SK-N-SH (cell line): ENCODE measurements around the gene DOCK3. TPM values are rescaled to one million over a fixed set of nuclear protein-coding genes. Genes with fewer than 3 reads are reported as not detected.

ENCODE experiments used
- CTCF ChIA-PET: fragments of 300-600, 350-600 bp; formaldehyde crosslinking; extraction: SDS; loops from one replicate; lab custom pipeline; 2021; lab: Yijun Ruan, JAX
- POLR2A ChIA-PET: fragments of 350-600 bp; sonication (Branson Sonifier 250); formaldehyde crosslinking; extraction: SDS; loops from one replicate; lab custom pipeline; 2020; ENCODE audit warnings: antibody characterized with exemption, inconsistent platforms; lab: Yijun Ruan, JAX
- DNase-seq: peaks from one replicate; pipeline ENCODE4 v3.0.0; 2012
- H2AFZ ChIP-seq: fragments of 200-600 bp; sonication (generic); 2 replicates; pipeline ENCODE4 v1.8.1; 2016; ENCODE audit warnings: antibody characterized with exemption, mild to moderate bottlenecking, low read depth
- H3F3A ChIP-seq: fragments of 200-600 bp; sonication (generic); replicated peaks from 2 replicates; pipeline ENCODE3; 2016; ENCODE audit warnings: antibody characterized with exemption, mild to moderate bottlenecking; ENCODE audit not compliant: insufficient read depth
- H3K27ac ChIP-seq, 2 experiments: fragments of 200-500 bp in 1 of 2; fragments of 200-600 bp in 1 of 2; sonication (Bioruptor generic) in 1 of 2; sonication (generic), shearing (Covaris generic) in 1 of 2; 2 replicates each; pipeline versions ENCODE4 v1.5.1 to v1.6.1; 2014 to 2016; ENCODE audit warnings: low read depth in 2 of 2, inconsistent platforms in 1 of 2, low read length in 1 of 2, mild to moderate bottlenecking in 1 of 2, mixed read lengths in 1 of 2
- H3K27me3 ChIP-seq: fragments of 200-600 bp; sonication (generic), shearing (Covaris generic); 2 replicates; pipeline ENCODE4 v1.6.1; 2016; ENCODE audit warnings: mixed run types; ENCODE audit not compliant: insufficient read depth
- H3K36me3 ChIP-seq, 2 experiments: fragments of 200-500 bp in 1 of 2; fragments of 200-600 bp in 1 of 2; sonication (Bioruptor generic) in 1 of 2; sonication (generic) in 1 of 2; replicated peaks in 1 of 2; 2 replicates each; pipeline versions ENCODE3 to v1.5.1; 2014 to 2016; ENCODE audit warnings: low read length in 1 of 2, mild to moderate bottlenecking in 1 of 2; ENCODE audit not compliant: insufficient read depth in 2 of 2, control insufficient read depth in 1 of 2
- H3K4me1 ChIP-seq, 2 experiments: fragments of 200-500 bp in 1 of 2; fragments of 200-600 bp in 1 of 2; sonication (Bioruptor generic) in 1 of 2; sonication (generic), shearing (Covaris generic) in 1 of 2; 2 replicates each; pipeline versions ENCODE4 v1.5.1 to v1.6.1; 2014 to 2016; ENCODE audit warnings: low read depth in 1 of 2, low read length in 1 of 2, mixed run types in 1 of 2; ENCODE audit not compliant: insufficient read depth in 2 of 2, control insufficient read depth in 1 of 2
- H3K4me2 ChIP-seq: fragments of 200-600 bp; sonication (generic), shearing (Covaris generic); 2 replicates; pipeline ENCODE4 v1.6.1; 2017; ENCODE audit warnings: mixed run types
- H3K4me3 ChIP-seq, 2 experiments: fragments of 200-500 bp in 1 of 2; fragments of 200-600 bp in 1 of 2; sonication (Bioruptor generic) in 1 of 2; sonication (generic), shearing (Covaris generic) in 1 of 2; 2 replicates each; pipeline versions ENCODE4 v1.5.1 to v1.8.1; 2014 to 2016; ENCODE audit warnings: low read depth in 2 of 2, inconsistent platforms in 1 of 2, low read length in 1 of 2, mild to moderate bottlenecking in 1 of 2, mixed read lengths in 1 of 2, moderate library complexity in 1 of 2
- H3K79me2 ChIP-seq: fragments of 200-600 bp; sonication (generic); 2 replicates; pipeline ENCODE4 v1.8.1; 2017; ENCODE audit warnings: mild to moderate bottlenecking; ENCODE audit not compliant: insufficient read depth
- H3K9ac ChIP-seq: fragments of 200-600 bp; sonication (generic); 2 replicates; pipeline ENCODE4 v1.6.1; 2017; ENCODE audit warnings: mixed run types
- H3K9me2 ChIP-seq: fragments of 200-600 bp; sonication (generic); 2 replicates; pipeline ENCODE4 v1.6.1; 2017; ENCODE audit warnings: mixed run types
- H3K9me3 ChIP-seq: fragments of 200-600 bp; sonication (generic); 2 replicates; pipeline ENCODE4 v1.6.1; 2017; ENCODE audit warnings: mixed run types, mild to moderate bottlenecking, moderate library complexity
- H4K20me1 ChIP-seq: fragments of 200-600 bp; sonication (generic); 2 replicates; pipeline ENCODE4 v1.6.1; 2017; ENCODE audit warnings: mild to moderate bottlenecking, mixed run types; ENCODE audit not compliant: insufficient read depth
- CTCF ChIP-seq: fragments of 200-600 bp; sonication (generic); IDR thresholded peaks from 2 replicates; pipeline ENCODE4 v1.6.1; 2017; ENCODE audit warnings: antibody characterized with exemption, mild to moderate bottlenecking, moderate library complexity
- ELF1 ChIP-seq: IDR thresholded peaks from 2 replicates; pipeline ENCODE4 v1.4.0; 2012
- EP300 ChIP-seq, 2 experiments: IDR thresholded peaks; 2 replicates each; pipeline versions ENCODE4 v1.4.0 to v1.6.1; 2012; ENCODE audit warnings: borderline replicate concordance in 1 of 2, low read depth in 1 of 2, low read length in 1 of 2
- FOXM1 ChIP-seq: IDR thresholded peaks from 2 replicates; pipeline ENCODE4 v1.4.0; 2012; ENCODE audit warnings: low read depth, mild to moderate bottlenecking
- JUND ChIP-seq: IDR thresholded peaks from 2 replicates; pipeline ENCODE4 v1.4.0; 2012
- RCOR1 ChIP-seq: fragments of 150-350 bp; IDR thresholded peaks from 2 replicates; pipeline ENCODE4 v1.6.1; 2017; ENCODE audit warnings: antibody characterized with exemption, low read length
- YY1 ChIP-seq: IDR thresholded peaks from 2 replicates; pipeline ENCODE4 v1.4.0; 2012; ENCODE audit warnings: low read depth, mild to moderate bottlenecking
- ZBTB33 ChIP-seq: IDR thresholded peaks from 2 replicates; pipeline ENCODE4 v1.4.0; 2012; ENCODE audit warnings: low read depth, borderline replicate concordance
- polyA plus RNA-seq, 3 experiments: library from polyadenylated mRNA; depleted of rRNA; stranded (reverse); fragments of >200 nt; gene quantifications; 2 replicates each; pipeline ENCODE4 v1.2.3, GENCODE V29; 2012

DOCK3 gene
- polyA plus RNA-seq, 1 of the 3 experiments (the other 2 are of a cell fraction), result 0.05 TPM

DNA sequence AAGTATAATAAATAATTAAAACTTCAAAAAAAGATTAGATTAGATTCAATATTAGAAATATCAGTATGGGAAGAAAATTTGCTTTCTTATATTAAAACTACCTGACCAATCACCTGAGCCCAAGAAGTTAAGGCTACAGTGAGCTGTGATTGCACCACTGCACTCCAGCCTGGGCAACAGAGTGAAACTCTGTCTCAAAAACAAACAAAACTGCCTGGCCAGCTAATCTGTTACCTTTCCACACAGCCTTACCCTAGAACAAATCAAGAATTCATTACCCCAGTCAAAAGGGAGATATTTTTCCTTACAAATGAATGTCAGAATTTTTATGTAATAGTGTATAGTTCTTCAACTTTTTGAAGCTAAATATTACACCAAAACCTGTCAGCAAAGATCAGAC is 593.4 kb downstream of the DOCK3 start:
- Histone ChIP-seq H3K79me2 (no peaks in the 10 kb centered on the region), H3K9me3 (no peaks in the 10 kb centered on the region), H2AFZ (no peak overlapping the region), H3K4me1 (no peaks in the 10 kb centered on the region), H3K9ac (no peak overlapping the region), H3K27ac (no peak overlapping the region), H3K4me3 (no peak overlapping the region), H3K9me2 (no peaks in the 10 kb centered on the region), H4K20me1 (no peaks in the 10 kb centered on the region), H3K27me3 (no peaks in the 10 kb centered on the region), H3K36me3 (no peaks in the 10 kb centered on the region), H3K4me2 (no peak overlapping the region), H3F3A (no peaks in the 10 kb centered on the region)
- TF ChIP-seq JUND, result no peak
- no peak for TF ChIP-seq RCOR1
- TF ChIP-seq EP300 (IDR thresholded peaks at IDR 0.05; ENCODE audit: borderline replicate concordance in 1 of 2, low read depth in 1 of 2, low read length in 1 of 2), result no peak
- no peak for TF ChIP-seq FOXM1
- no peak for TF ChIP-seq YY1
- no peak for TF ChIP-seq ELF1
- DNase-seq, result no peak
- CTCF ChIA-PET, result no interaction called here
- POLR2A ChIA-PET, result no interaction called here

GRCh38 chr3:51269466-51269865 is 594.7 kb downstream of the DOCK3 start:
- no peak for DNase-seq
- POLR2A ChIA-PET, result no interaction called here

More at GRCh38 chr3:51269466-51269865, 594.7 kb downstream of the DOCK3 start:
- Histone ChIP-seq H3K79me2 (no peaks in the 10 kb centered on the region), H4K20me1 (no peaks in the 10 kb centered on the region), H3K27me3 (no peaks in the 10 kb centered on the region), H3K4me3 (no peak overlapping the region), H3K4me1 (no peaks in the 10 kb centered on the region), H3K9me3 (no peaks in the 10 kb centered on the region), H3K36me3 (no peaks in the 10 kb centered on the region), H3K9me2 (no peaks in the 10 kb centered on the region), H3K27ac (no peak overlapping the region), H3K9ac (no peak overlapping the region), H3F3A (no peaks in the 10 kb centered on the region), H2AFZ (no peak overlapping the region), H3K4me2 (no peak overlapping the region)
- TF ChIP-seq ZBTB33 (no peak), CTCF (peak; percentile 26; the same call in 1 of the 2 replicates)
- CTCF ChIA-PET, result no interaction called here
